ENCODE data around the gene HEPACAM.

- TF ChIP-seq EZH2 (IDR thresholded peaks at IDR 0.05; ENCODE audit: borderline replicate concordance, low read depth, low read length, severe bottlenecking) (no peak), POLR2A (IDR thresholded peaks at IDR 0.05; ENCODE audit: low read depth, low read length) (no peak), MYC (IDR thresholded peaks at IDR 0.05; ENCODE audit: low read depth, low read length) (no peak), POLR2AphosphoS5 (IDR thresholded peaks at IDR 0.05; ENCODE audit: insufficient read depth, low read depth, low read length) (no peak), MAX (IDR thresholded peaks at IDR 0.05; ENCODE audit: insufficient read depth, insufficient read length) (no peak)
- TF ChIP-seq, protein P1, sequence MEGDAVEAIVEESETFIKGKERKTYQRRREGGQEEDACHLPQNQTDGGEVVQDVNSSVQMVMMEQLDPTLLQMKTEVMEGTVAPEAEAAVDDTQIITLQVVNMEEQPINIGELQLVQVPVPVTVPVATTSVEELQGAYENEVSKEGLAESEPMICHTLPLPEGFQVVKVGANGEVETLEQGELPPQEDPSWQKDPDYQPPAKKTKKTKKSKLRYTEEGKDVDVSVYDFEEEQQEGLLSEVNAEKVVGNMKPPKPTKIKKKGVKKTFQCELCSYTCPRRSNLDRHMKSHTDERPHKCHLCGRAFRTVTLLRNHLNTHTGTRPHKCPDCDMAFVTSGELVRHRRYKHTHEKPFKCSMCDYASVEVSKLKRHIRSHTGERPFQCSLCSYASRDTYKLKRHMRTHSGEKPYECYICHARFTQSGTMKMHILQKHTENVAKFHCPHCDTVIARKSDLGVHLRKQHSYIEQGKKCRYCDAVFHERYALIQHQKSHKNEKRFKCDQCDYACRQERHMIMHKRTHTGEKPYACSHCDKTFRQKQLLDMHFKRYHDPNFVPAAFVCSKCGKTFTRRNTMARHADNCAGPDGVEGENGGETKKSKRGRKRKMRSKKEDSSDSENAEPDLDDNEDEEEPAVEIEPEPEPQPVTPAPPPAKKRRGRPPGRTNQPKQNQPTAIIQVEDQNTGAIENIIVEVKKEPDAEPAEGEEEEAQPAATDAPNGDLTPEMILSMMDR (IDR thresholded peaks at IDR 0.05; ENCODE audit: extremely low read depth in 1 of 2, insufficient read depth in 1 of 2, low read depth in 1 of 2, low read length in 2 of 2): no peak
Measured at GRCh38 chr11:124884340-124884739, 51.5 kb downstream of the HEPACAM start.

All from endothelial cell of umbilical vein (primary cell).